Esophagus mucosa (tissue), 1 donor: ENCODE results near the gene CXXC5. TPM values are rescaled to one million over a fixed set of nuclear protein-coding genes. Genes with fewer than 3 reads are reported as not detected.

Experiments
- ATAC-seq: fragments of 200-7000 bp; cut with Tn5 transposase; one replicate; pipeline ENCODE4 v1.9.1; 2020
- total RNA-seq: library from RNA; stranded (reverse); gene quantifications from one replicate; pipeline ENCODE4 v1.2.4, GENCODE V29; 2023
- donor health status: DM: yes; HTN: yes; CAD: no.

The CXXC5 gene
- total RNA-seq, 1 donor from 2014 or later = 22.6 TPM

DNA sequence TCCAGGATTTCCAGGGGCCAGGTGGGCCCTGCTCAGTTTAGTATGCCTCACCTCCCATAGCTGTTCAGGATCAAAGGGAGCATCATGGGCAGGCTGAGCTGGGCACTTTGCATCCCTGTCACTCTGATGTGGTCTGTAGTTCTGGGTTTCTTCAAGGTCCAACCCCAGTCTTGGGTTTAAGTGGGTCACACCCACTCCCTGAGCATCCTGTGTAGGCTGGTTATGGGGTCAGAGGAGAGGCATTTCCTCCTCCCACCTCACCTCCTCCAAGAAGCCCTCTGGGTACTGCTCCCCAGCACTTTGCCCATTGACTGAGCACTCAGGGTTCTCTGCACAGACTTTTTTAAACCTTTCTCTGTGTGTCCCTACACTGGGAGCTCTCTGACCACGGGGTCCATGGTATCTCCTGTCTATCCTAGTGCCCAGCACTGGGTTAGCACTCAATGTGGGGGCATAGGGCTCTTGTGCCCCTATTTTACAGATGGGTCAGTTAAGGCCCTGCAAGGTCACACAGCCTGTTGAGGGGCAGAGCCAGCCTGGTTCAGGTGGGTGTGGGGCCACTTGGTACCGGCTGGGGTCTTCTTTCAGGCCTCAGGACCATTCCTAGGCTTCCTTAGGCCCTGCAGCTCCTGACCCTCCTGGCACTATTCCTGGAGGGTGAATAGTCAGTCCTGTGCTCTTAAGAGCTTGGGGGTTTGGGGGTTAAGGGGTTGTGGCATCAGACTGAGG is 19.0 kb downstream of the CXXC5 start:
- ATAC-seq = no peak

DNA sequence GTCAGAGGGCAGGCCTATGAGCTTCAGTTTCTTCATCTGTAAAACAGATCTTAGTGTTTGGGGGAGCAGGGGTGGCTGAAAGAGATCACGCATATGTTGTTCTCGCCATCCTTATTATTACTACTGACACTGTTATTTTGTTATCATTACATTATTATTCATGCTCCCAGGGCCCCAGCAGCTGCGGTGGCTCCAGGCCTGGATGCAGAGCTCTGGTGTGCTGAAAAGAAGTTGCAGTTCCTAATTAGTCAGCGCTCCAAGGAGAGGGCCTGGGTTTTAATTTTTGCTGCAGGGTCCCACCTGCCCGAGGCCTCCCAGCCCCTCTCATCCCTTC is 19.5 kb downstream of the CXXC5 start:
- ATAC-seq = no peak

DNA sequence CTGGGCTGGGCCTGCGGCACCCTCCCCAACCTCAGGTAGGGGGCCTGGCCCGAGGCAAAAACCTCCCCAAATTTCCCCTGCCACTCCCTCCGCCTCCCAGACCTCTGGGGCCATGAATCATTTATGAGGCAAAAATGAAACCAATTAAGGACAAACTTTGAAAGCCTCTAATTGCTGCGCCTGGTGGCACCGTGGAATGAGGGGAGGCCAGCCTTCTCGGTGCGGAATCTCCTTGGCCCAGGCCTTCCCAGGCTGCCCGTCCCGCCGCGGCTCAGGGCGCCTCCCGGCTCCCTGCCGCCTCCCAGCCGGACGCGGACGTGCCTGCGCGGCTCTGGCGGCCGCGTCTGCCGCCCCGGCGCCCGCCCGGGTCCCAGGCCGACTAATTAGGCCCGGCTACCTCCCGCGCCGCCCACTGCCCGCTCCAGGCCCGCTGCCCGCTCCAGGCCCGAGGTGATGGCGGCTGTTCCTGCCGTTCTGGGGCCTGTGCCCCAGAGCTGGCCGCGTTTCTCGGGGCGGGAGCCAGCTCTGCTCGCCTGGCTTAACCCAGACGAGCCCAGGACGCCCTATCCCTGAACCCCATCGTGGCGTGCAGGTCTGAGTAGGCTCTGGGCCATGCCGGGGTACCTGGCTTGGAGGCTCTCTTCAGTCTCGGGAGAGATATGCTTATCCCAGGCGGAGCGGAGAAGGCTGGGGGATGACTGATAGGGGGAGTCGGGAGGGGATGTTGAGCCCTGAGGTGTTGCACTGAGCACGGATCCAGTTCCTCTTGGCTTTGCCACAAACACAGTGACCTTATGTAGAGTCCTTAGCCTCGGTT is 20.1 kb downstream of the CXXC5 start:
- ATAC-seq = peak; percentile 38

DNA sequence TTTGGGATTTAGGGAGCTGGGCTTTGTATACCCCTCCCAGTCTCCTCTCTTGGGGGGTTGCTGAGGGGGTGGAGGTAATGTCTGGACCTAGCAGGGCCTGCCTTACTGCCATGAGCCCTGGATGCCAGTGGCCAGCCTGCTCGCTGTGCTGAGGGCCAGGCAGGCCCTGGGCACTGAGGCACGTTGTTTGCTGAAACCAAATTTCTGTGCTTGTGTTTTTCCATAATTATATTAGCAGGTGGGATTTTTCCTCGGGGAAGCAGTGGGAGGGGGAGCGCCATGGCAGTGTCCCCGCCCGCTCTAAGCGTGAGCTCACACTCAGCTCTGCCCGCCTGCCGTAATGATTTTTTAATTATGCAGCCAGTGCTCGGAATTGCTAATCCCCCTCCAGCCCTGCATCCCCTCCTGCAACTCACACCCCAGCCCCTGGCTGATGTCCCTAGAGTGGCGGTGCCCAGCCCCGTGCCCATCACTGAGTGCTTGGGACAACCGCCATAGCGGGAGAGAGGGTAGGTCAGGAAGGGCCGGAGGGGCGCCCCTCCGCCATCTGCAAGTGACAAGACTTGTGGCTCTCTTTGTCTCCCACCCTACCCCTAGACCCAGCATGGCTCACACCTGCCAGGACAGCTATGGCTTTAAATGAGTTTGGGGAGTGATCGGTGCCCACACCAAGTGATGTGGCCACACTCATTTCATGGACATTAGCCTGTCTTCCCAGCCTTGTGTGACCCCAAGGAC is 20.9 kb downstream of the CXXC5 start:
- no peak for ATAC-seq

DNA sequence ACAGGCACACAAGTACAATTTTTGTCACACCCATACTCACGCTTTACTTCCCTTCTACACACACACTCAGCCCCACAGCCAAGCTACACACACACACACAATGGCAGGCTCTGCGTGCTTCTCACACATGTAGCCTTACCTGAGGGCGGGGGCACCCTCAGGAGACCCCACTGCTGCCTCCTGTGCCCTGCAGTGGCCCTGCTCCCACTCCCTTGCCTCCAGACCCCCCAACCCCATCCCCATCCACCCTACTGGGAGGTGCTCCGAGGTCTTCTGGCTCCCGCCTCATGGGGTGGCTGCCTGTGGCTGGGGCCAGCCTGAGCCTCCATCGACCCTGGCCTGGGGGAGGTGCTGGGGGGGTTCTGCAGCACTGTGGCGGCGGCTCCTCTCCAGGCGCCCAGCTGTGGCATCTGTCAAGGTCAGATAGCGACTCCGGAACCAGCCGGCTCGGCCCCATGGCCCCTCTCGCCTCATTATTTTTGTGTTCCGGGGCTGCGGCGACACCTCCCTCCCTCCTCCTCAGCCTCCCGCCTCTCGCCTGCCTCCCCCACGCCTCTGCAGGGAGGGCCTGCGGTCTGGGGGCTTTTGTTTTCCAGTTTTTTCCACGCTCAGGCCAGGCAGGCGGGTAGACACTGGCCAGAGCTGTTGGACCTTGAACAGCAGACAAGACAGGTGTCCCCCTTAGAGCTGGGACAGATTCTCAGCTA is 21.7 kb downstream of the CXXC5 start:
- ATAC-seq = peak; percentile 1

DNA sequence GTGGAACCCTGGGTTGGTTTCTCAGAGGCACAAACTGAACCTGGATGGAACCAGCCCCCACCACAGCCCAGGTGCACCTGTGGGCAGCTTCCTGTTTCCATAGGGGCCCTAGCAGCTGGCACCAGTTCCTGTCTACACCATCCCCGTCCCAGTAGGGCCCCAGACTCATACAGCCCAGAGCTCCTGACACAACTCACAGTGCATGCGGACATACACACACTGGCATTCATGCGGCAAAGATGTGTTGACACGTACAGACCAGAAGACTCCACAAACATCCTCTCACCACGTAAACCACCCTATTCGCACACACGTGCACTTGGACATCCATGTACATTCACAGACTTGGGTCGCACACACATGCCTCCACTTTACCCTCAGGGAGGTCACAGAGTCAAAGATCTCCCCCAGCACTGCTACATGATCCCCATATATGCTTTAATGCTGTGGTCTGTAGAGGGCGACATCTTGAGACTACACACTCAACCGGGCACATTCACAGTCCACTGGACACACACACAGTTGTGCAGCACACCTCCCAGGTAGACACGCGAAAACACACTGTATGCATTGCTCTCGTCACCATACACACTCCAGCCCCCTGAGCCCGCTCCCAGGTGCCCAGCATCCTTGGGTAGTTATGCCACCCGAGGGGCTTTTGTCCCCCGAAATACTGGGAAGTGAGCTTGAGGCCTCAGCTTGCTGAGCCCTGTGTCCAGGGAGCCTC is 22.4 kb downstream of the CXXC5 start:
- ATAC-seq = peak; percentile 49

DNA sequence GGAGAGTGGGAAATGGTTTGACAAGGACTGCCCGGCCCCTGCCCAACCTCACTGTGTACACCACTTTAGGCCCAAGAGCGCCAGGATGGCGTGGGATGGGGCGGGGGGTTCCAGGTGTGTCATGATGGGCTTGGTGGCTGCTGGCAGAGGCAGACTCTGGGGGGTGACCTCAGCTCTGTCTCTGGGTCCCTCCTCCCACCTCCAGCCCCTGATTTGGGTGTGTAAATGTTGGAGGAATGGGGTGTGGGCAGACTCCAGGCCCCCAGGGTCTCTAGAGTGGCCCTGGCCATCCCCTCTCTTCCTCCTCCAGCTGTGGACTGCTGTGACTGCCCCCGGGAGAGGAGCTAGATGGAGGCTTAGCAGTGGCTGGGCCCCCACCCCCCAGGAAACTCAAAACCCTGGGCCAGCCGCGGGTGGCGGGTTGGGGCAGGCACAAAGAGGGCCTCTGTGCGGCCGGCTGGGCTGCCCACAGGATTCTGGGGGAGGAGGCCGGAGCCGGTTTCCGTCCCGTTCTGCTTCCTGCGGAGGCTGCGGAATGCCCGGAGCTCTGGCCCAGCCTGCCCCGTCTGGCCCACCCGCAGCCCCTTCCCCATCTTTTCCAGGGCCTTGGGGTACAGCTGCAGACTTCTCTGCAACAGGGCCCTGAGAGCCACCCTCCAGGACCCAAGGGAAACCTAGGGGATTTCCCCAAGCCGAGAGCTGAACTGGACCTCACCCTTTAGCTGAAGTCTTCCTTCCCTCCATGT is 23.1 kb downstream of the CXXC5 start:
- ATAC-seq = no peak

DNA sequence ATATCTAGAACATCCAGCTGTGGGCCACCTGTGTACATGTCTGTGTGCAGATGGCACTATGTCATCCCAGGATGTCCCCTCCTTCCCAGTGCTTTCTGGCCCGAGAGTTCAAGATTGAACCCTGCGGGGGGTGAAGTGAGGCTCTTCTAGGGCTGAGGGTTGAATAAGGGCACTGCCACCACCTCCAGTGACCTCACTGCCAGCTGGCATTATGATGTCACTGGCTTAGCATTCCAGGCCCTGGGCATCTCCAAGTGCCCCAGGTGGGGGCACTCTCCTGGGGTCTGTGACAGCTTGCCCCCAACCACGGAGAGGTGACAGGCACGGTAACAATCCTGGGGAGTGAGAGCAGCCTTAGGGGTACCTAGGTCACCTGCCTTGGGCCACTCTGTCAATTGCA is 27.1 kb downstream of the CXXC5 start:
- no peak for ATAC-seq

DNA sequence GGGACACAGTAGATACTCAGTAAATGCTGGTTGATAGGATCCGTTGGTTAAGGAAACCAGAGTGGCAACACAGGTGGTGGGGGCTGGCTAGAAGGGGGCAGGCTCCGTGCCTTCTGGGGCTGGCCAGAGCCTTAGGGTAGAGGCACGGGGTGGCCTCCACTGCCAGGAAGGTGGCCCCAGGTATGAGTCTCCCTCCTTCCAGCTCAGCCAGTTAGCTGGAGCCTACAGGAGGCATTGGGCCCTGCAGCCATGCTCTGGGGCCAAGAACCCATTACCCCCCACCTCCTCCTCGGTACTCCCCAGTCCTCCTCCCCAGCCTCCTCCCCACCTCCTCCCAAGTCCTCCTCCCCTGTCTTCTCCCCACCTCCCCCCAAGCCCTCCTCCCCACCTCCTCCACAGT is 27.7 kb downstream of the CXXC5 start:
- ATAC-seq = no peak

DNA sequence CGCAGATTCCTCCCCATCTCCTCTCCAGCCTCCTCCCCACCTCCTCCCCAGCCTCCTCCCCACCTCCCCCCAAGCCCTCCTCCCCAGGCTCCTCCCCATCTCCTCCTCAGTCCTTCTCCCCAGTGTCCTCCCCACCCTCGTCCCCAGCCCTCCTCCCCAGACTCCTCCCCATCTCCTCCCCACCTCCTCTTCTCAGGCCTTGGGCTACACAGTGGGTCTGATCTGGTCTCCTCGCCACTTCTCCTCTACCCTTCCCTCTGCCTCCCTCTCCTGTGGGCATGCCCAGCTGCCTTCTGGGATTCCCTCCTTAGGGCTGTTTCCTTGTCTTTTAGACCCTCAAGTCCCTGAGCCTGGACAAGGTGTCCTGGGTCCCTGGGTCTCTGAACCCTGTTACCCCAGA is 28.3 kb downstream of the CXXC5 start:
- ATAC-seq = no peak

DNA sequence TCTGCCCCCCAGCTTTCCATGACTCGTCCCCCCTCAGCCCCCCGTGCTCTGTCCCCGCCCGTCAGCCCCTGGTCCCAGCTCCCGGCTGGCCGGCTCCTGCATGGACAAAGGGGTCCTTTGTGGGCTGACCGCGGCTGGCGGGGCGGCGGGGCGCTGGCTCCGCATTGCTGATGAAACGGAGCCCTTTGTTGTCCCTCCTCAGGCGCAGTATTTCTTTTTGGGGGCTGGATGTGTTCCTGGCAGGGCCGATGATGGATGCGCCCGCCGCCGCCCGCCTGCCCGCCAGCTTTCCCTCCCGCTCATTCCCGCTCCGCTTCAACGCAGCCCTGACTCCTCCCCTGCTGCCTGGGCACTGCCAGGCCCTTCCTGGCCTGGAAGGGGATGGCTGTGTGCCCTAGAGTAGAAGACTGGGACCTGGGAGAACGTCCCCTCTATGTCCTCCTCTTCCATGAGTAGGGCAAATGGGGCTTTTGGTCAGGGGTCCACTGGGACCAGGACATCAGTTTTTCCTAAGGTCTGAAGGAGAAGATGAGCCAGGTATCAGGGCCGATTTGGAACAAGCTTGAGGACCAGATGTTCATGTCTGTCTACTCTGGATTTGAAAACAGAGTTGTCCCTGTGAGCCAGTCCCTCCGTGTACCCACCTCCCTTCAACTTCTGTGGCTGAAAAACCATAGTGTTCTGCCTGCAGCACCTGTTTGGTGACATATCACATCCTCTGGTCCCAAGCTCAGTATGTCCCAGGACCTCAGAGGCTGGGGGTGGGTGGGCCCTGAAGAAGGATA is 29.0 kb downstream of the CXXC5 start:
- ATAC-seq = no peak

DNA sequence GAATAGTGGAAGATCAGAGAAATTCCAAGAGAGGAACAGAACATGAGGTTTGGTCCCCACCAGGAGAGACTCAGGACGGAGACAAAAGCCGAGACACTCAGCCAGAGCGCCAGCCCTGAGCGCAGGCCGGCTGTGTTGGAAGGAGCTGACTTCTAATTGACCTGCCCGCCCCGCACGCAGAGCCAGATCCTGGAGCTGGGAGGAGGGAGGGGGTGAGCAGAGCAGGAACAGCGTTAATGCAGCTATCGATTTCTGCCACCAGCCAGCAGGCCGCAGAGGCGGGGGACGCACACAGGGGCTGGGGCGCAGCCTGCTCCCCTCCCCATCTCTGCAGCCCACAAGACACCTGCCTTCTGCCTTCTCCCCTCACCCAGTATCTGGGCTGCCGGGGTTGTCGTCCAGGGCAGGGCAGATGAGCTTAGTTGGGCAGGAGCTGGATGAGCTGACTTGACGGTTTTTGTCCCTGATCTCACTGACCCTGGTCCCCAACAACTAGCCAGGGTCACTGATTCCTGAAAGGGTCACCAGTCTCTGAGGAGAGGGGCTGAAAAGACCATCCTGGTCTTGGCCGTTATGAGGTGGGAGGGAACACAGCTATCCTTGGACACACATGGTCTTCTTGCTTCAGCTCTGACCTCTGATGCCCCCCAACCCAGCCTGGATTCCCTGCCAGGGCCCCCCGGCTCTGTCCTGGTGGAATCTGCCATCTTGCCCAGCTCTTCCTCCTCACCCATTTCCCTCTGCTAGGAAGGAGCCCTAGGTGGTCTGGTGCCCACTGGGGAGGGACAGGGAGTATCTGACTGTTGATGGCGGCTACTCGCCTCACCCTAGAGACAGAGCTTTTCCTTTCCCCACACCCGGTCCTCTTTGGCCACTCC is 29.8 kb downstream of the CXXC5 start:
- no peak for ATAC-seq

DNA sequence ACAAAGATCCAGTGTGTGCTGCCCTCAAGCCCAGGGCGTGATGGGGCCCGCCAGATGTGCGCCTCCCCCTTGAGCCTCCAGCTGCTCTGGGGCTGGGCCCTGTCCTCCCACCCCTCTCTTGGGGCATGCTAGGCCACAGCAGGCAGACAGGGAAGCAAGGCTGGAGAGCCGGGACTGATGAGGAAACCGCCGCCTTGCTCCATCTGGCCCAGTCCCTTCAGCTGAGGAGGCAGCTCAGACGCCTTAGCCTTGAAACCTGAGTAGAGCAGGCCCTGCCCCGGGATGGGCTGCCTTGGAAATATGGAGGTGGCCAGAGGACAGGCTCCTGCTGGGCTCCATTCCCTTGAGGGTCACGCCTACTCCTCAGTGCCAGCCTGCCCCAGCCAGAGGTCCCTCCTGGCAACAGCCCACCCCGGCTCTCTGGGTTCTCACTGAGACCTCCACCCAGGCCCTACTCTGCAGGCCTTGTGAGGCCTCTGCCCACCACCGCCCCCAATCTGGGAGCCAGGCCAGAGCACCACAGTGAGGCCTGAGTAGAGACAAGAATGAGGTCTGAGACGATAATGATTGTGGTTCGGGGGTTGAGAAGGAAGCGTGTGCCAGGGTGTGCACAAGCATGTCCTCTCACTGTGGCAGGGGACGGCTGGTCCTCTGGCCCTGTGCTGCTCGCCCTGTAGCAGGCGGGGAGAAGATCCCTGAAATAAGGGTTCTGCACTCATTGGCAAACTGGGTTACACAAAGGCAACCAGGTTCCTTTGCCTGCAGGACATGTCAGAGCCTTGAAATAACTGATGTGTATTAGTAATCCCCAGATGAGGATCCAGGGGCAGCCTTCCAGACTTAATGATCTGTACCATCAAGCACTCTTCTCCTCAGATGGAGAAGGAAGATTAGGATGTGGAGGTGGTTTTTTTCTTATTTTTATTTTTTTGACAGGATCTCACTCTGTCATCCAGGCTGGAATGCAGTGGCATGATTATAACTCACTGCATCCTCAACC is 30.9 kb downstream of the CXXC5 start:
- no peak for ATAC-seq

DNA sequence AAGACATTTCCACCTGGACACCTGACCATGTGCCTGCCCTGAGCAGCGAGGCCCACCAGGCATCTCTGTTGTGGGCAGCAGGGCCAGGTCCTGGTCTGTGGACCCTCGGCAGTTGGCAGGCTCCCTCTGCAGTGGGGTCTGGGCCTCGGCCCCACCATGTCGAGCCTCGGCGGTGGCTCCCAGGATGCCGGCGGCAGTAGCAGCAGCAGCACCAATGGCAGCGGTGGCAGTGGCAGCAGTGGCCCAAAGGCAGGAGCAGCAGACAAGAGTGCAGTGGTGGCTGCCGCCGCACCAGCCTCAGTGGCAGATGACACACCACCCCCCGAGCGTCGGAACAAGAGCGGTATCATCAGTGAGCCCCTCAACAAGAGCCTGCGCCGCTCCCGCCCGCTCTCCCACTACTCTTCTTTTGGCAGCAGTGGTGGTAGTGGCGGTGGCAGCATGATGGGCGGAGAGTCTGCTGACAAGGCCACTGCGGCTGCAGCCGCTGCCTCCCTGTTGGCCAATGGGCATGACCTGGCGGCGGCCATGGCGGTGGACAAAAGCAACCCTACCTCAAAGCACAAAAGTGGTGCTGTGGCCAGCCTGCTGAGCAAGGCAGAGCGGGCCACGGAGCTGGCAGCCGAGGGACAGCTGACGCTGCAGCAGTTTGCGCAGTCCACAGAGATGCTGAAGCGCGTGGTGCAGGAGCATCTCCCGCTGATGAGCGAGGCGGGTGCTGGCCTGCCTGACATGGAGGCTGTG is 32.4 kb downstream of the CXXC5 start:
- ATAC-seq = no peak

DNA sequence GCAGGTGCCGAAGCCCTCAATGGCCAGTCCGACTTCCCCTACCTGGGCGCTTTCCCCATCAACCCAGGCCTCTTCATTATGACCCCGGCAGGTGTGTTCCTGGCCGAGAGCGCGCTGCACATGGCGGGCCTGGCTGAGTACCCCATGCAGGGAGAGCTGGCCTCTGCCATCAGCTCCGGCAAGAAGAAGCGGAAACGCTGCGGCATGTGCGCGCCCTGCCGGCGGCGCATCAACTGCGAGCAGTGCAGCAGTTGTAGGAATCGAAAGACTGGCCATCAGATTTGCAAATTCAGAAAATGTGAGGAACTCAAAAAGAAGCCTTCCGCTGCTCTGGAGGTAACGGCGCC is 32.9 kb downstream of the CXXC5 start:
- no peak for ATAC-seq

DNA sequence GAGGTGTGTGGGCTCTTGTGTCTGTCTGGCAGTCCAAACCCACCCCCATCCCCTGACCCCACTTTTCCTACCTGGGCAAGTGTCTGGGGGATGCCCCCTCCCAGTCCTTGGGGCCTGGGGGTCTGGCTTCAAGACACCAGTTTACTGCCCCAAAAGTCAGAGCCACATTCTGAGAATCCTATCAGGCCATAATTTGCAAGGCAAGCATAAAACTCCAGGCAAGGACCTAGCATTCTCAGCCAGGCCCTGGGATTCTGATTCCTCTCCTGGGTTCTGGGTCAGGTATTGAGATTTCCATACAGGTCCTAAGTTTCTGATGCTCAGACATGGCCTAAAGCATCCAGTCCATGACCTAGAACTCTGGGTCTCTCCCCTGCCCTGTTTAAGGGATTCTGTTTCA is 33.3 kb downstream of the CXXC5 start:
- no peak for ATAC-seq
